ENCODE results near the gene SH3RF1. TPM values are rescaled to one million over a fixed set of nuclear protein-coding genes. Genes with fewer than 3 reads are reported as not detected.

Gene SH3RF1
- total RNA-seq, 1 experiment from 2014 or later, result 15.3 TPM

GRCh38 chr4:169238445-169238844, 32.3 kb downstream of the SH3RF1 start:
- Mint-ChIP-seq H3K4me3 (no peak overlapping the region), H3K27me3 (ENCODE audit: low read depth) (no peaks in the 10 kb centered on the region), H3K27ac (no peak overlapping the region), H3K36me3 (ENCODE audit: insufficient read depth in 1 of 3, low read depth in 3 of 3) (peaks cover 0 to 2% (median 0%) of the 10 kb centered on the region in 3 experiments; a peak in 1 of 7 replicates), H3K9me3 (0 out of 5 replicates have a peak, but pooled peaks cover 0 to 1% of the 10 kb centered on the region in 2 experiments), H3K4me1 (peaks cover 3 to 6% of the 10 kb centered on the region in 2 experiments; a peak in 2 of 4 replicates)
- Histone ChIP-seq H3K4me2 (ENCODE audit: insufficient read depth, insufficient read length, low read length) (no peak overlapping the region), H2AFZ (ENCODE audit: low read length) (no peak overlapping the region), H3K23me2 (ENCODE audit: insufficient read length, low read depth, low read length, poor library complexity, severe bottlenecking) (no peaks in the 10 kb centered on the region), H2BK15ac (ENCODE audit: low read depth, low read length) (no peak overlapping the region), H3K27ac (ENCODE audit: insufficient read length, low read depth, low read length) (no peak overlapping the region), H3K23ac (ENCODE audit: insufficient read length, low read depth, low read length) (no peak overlapping the region), H2BK120ac (ENCODE audit: low read depth, low read length, poor library complexity, severe bottlenecking) (no peak overlapping the region), H2AK5ac (ENCODE audit: insufficient read length, low read length) (no peak overlapping the region), H4K5ac (ENCODE audit: insufficient read length, low read depth, low read length) (no peak overlapping the region), H3K18ac (ENCODE audit: insufficient read length, low read depth, low read length) (no peak overlapping the region), H3K4ac (ENCODE audit: low read depth, low read length) (no peak overlapping the region), H3K79me2 (ENCODE audit: insufficient read depth, low read length) (peaks cover 2% of the 10 kb centered on the region; the same call in 1 of the 2 replicates), H2BK12ac (ENCODE audit: insufficient read length, low read depth, low read length) (no peak overlapping the region), H4K91ac (ENCODE audit: insufficient read length, low read depth, low read length) (no peak overlapping the region), H3T11ph (ENCODE audit: low read length) (no peak overlapping the region), H3K14ac (ENCODE audit: insufficient read depth, low read length) (no peak overlapping the region), H2BK5ac (ENCODE audit: insufficient read length, low read length) (no peak overlapping the region), H3K79me1 (ENCODE audit: insufficient read depth, low read depth, low read length, poor library complexity, severe bottlenecking) (peaks cover 6% of the 10 kb centered on the region), H3K56ac (ENCODE audit: insufficient read length, low read depth, low read length) (no peak overlapping the region), H3K4me1 (ENCODE audit: insufficient read depth, low read length) (peaks cover 3% of the 10 kb centered on the region; the same call in 1 of the 2 replicates), H4K20me1 (ENCODE audit: control insufficient read depth, insufficient read depth, insufficient read length) (no peaks in the 10 kb centered on the region), H3K9ac (ENCODE audit: extremely low read depth, insufficient read length, low read length) (no peak overlapping the region), H3K27me3 (ENCODE audit: insufficient read depth, low read length) (no peaks in the 10 kb centered on the region), H4K8ac (replicated peaks; ENCODE audit: insufficient read length, low read depth, low read length) (no peak overlapping the region), H2BK20ac (ENCODE audit: low read depth, low read length, poor library complexity, severe bottlenecking) (no peak overlapping the region), H3K9me3 (ENCODE audit: control insufficient read depth, low read depth, low read length) (no peaks in the 10 kb centered on the region)
- WGBS (ENCODE audit: extremely low coverage, insufficient read length, low lambda C conversion rate), result no CpG with 5 or more reads among the region's 1 CpG
- TF ChIP-seq CTCF (conservative IDR thresholded peaks at IDR 0.05), result no peak
- no peak for DNase-seq

All from H9 (cell line).